Medulla oblongata (tissue), 1 donor: Measurements from ENCODE around the gene ADGRL3.

Experiments
- DNase-seq: peaks from one replicate; pipeline ENCODE4 v3.0.0-alpha.2; 2015; ENCODE audit errors: extremely low spot score

The ADGRL3 gene

GRCh38 chr4:62096881-62097280 lies 896.8 kb downstream of the ADGRL3 start:
- DNase-seq: no peak

- DNase-seq: no peak
These were observed 915.1 kb downstream of the ADGRL3 start for GRCh38 chr4:62115216-62115615.

- no peak for DNase-seq
These were observed 917.8 kb downstream of the ADGRL3 start for GRCh38 chr4:62117886-62118285.

- DNase-seq: no peak
These were observed 918.4 kb downstream of the ADGRL3 start for GRCh38 chr4:62118558-62118957.

- DNase-seq: no peak
These were observed 919.1 kb downstream of the ADGRL3 start for GRCh38 chr4:62119195-62119594.

GRCh38 chr4:62126064-62126732 lies 926.1 kb downstream of the ADGRL3 start:
- no peak for DNase-seq
